NCI-H1417 treated with DMSO at 0.1 percent for 48 hours (cell line): Measurements from ENCODE around the gene SMAD4.
"Not testable (repeated sequence)": the region's sequence is repeated elsewhere in the genome, so short reads cannot be mapped to it uniquely, and the experiment has no call there.

Experiments
- DNase-seq: peaks from one replicate; lab custom pipeline; 2025; lab: John Stamatoyannopoulos, UW

Gene SMAD4

DNA sequence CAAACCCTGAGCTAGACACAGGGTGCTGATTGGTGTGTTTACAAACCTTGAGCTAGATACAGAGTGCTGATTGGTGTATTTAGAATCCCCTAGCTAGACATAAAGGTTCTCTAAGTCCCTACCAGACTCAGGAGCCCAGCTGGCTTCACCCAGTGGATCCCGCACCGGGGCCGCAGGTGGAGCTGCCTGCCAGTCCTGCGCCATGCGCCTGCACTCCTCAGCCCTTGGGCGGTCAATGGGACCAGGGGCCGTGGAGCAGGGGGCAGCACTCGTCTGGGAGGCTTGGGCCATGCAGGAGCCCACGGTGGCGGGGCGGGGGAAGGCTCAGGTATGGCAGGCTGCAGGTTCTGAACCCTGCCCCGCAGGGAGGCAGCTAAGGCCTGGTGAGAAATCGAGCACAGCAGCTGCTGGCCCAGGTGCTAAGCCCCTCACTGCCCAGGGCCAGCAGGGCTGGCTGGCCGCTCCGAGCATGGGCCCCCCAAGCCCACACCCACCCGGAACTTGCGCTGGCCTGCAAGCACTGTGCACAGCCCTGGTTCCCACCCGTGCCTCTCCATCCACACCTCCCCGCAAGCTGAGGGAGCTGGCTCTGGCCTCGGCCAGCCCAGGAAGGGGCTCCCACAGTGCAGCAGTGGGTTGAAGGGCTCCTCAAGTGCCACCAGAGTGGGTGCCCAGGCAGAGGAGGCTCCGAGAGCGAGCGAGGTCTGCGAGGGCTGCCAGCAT is 81.8 kb downstream of the SMAD4 start:
- not testable (repeated sequence) for DNase-seq

DNA sequence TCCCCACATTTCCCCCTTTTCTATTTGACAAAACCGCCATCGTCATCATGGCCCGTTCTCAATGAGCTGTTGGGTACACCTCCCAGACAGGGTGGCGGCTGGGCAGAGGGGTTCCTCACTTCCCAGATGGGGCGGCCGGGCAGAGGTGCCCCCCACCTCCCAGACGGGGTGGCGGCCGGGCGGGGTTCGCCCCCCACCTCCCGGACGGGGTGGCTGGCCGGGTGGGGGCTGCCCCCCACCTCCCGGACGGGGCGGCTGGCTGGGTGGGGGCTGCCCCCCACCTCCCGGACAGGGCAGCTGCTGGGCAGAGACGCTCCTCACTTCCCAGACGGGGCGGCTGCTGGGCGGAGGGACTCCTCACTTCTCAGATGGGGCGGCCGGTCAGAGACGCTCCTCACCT is 87.0 kb downstream of the SMAD4 start:
- DNase-seq, result not testable (repeated sequence)

DNA sequence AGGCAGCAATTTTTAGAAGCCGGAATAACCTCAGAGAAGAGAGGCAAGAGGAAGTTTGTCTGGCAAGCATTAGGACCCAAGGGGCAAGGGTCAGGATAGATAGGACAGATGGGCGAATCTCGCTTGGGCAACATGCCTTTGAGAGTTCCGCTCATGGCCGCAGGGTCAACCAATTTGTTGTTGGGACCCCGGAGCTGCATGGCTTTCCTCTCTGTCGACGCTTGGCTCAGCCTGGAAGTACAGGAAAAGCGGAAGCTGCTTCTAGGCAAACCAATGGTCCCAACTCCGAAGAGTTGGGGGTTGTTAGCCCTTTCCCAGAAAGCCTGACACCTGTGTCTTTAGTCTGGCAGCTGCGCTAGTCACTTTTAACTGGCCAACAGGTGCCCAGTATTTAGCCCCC is 89.5 kb downstream of the SMAD4 start:
- not testable (repeated sequence) for DNase-seq

DNA sequence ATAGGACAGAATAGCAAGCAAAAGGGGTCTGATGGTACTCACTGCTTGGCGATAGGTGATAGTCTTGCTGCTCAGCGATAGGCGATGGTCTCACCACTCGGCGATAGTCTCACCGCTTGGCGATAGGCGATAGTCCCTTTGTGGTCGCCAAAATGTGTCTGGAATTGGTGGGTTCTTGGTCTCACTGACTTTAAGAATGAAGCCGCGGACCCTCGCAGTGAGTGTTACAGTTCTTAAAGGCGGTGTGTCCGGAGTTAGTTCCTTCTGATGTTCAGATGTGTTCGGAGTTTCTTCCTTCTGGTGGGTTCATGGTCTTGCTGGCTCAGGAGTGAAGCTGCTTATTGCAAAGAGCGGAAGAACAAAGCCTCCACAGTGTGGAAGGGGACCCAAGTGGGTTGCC is 90.0 kb downstream of the SMAD4 start:
- DNase-seq, result not testable (repeated sequence)

DNA sequence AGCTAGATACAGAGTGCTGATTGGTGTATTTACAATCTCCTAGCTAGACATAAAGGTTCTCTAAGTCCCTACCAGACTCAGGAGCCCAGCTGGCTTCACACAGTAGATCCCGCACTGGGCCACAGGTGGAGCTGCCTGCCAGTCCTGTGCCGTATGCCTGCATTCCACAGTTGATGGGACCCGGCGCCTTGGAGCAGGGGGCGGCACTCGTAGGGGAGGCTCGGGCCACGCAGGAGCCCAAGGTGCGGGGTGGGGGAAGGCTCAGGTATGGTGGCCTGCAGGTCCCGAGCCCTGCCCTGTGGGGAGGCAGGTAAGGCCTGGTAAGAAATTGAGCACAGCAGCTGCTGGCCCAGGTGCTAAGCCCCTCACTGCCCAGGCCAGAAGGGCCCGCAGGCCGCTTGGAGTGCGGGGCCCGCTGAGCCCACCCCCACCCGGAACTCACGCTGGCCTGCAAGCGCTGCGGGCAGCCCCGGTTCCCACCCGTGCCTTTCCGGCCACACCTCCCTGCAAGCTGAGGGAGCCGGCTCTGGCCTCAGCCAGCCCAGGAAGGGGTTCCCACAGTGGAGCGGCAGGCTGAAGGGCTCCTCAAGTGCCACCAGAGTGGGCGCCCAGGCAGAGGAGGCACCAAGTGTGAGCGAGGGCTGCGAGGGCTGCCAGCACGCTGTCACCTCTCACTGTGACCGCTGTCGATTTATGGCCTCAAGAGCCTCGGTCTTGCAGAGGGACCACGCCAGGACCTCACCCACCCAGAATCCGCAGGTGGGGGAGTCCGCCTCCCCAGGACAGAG is 91.0 kb downstream of the SMAD4 start:
- no peak for DNase-seq

DNA sequence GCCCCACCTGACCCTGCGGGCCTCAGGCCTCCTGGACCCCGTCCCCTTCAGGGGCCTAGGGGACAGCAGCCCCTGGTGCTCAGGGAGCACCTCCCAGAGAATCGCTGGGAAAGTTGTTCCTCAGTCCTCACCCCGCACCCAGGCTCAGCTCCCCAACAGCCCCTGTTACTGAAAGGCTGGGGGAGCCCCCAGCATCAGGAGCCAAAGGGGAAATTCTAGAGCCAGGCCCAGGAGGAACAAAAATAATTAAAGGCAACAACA is 91.5 kb downstream of the SMAD4 start:
- no peak for DNase-seq

DNA sequence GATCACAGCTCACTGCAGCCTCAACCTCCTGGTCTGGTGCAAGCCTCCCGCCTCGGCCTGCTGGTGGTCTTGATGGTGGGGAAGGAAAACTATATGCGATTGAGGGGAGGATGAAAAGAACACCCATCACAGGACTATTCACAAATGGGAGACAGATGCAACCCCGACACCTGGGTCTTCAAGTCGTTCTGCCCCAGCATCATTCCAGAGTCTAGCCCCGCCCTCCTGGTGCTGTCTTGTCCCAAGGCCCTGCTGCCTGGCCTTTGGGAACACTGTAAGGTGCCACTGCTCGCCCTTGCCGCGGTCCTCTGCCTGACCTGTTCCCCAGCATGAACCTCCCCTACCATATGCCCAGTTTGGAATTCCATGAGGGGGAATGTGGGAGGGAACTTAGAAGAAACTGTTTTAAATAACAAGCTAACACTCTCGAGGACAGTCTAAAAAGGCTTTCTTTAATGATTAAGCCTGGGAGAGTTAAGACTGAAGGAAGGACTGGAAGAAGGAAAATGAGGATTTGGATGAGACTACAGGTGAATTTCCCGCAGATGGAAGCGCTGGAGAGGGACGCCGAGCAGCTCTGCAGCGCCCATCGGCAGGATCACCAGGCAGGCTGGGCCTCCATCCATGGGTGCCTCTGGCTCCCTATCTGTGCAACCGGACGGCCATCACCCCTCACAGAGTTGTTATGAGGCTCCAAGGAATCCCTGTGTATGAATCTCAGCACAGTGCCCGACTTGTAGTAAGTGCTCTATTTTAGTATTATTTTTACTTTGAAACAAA is 92.4 kb downstream of the SMAD4 start:
- DNase-seq, result no peak

DNA sequence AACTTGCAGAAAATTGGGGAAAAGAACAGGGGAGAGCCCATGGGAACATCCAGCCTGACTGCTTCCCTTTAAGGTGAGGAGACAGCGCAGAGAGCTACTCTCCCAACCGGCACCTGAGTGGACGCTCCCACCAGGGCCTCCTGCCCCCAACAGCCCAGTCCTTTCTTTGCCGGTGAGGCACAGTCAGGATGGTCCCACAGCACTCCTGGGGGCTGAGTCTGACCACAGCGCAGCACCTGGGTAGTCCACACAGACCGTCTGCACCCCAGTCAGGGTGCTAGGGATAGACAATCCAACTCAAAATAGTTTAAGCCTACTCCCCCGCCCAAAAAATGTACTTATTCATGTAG is 93.0 kb downstream of the SMAD4 start:
- no peak for DNase-seq

DNA sequence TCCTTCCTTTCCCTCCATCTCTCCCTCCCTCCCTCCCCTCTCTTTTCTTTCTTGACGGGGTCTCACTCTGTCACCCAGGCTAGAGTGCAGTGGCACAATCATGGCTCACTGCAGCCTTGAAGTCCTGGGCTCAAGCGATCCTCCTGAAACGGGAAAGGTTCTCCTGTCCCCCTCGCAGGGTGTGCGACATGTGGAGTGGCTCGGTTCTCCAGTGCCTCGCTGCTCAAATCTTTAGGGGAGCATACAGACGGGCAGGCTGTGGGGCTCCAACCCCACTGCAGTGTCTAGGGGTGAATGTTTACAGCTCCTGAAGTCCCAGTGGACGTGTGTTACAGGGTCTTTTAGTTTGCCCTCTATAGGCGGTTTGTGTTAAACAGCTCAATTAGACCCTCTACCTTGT is 93.5 kb downstream of the SMAD4 start:
- DNase-seq, result no peak

DNA sequence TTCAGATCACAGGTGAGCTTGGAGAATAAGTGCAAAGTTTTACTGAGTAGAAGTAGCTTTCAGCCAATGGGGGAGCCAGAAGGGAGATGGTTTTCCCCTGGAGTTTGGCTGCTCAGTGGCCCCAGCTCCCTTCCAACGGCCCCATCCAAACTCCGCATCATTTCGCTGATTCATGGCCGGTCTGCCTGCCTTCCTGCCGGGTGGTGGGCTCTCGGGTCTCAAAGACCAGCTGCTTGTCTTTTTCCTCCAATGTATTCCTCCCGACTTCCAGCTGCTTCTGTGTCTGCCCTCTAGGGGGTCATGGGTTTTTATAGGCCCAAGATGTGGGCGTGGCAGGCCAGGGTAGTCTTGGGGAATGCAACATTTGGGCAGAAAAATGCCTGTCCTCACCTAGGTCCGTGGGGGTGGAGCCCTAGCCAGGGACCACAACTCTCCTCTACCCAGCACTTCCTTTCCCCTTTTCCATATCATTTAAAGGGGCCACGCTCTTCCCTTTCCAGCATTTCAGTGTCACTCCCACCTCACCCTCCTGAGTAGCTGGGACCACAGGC is 94.0 kb downstream of the SMAD4 start:
- no peak for DNase-seq

DNA sequence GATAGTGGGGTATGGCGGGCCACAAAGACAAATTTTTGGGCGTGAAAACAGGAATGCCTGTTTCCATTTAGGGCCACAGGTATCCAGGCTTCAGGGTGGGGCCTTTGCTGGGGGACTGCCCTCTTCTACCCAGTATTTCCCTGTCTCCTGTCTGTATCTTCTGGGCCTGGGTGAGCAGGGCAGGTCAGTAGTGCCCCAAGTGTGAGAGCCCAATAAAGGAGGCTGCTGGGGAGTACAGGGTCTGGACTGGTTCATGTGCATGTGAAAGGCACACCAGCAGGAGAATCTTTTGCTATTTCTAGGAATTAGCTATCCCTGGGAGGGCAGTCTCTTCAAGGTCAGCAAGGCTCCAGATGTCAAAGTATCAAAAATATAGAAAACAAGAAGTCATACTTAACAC is 96.0 kb downstream of the SMAD4 start:
- DNase-seq, result no peak

DNA sequence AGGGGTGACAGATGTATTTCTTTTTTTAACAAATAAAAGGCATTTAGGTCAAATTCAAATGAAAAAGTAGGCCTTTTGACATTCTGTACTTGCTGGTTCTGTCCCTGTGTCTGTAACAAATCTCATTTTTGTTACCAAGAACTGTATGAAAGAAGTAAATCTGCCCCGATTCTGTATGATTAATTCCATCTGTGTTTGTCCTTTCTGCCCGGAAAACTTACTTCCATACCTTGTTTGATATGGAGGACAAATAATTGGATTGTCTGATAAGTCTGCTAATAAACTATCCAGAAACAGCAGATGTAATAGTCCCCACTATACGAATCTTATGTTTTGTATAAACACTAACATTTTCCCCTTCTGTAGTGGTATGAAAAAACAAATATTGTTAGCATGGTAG is 97.7 kb downstream of the SMAD4 start:
- DNase-seq, result no peak

DNA sequence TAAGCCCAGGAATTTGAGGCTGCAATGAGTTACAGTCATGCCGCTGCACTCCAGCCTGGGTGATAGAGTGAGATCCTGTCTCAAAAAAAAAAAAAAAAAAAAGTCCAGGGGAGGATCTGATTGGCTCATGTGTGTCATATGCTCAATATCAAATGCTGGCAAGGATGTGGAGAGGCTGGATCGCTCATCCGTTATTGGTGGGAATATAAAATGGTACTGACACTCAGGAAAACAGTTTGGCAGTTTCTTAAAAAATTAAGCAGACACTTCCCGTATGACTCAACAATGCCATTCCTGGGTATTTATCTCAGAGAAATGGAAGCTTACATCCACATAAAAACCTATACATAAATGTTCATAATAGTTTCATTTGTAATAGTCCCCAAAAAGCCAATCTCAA is 98.5 kb downstream of the SMAD4 start:
- DNase-seq, result no peak

DNA sequence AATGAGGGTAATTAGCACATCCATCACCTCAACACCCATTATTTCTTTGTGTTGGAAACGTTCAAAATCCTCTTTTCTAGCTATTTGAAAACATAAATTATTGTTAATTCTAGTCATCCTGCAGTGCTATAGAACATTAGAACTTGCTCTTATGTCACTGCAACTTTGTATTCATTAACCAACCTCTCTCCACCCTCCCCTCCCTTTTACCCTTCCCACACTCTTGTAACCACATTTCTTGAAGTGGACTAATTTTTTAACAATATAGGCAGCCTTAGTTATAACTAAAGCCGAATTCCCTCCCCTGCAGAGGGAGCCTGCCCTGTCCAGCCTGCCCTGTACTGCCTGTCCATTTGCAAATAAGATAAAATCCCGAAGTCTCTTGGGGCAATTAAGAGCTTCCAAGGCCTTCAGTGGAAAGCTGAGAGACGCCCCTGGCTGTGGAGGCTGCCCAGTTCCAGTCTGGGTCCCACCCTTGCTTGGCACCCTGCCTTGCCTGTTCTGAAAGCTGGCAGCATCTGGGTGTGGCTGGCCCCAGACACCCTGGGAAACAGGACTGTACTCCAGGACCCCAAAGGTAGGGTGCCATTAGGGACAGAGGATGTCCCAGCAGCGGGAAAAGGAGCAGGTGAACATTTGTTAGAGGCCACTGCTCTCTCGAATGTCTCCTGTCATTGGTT is 102.4 kb downstream of the SMAD4 start:
- no peak for DNase-seq

DNA sequence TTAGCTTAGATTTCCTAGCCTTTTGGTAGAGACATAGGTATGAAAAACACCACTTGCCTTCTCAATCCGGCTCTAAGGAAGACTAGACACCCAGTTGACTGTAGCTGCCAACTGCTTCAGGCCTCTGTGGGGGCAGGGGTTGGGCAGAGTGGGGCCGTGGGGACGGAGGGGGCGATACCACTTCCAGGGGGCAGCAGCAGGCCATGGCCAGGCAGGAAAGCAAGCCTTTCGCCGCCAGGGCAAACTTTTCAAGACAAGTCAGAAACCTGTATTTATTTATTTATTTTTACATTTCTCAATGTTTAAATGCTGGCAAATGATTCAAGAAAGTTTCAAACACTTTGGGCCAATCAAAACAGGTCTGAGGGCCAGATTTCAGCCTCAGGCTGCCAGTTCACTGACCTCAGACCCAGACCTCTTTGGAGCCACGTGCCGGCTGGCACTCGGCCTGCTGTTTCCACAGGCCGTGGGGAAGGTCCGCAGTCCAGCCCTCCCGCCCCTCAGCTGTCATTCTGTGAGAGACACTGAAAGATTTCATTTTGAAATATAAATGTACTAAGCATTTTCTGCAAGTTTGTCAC is 103.7 kb downstream of the SMAD4 start:
- DNase-seq, result no peak
